GM12892 (cell line): ENCODE data around the gene OPCML.

Source experiments
- DNase-seq: peaks from one replicate; pipeline ENCODE4 v3.0.0; 2011; ENCODE audit not compliant: insufficient read length
- FAIRE-seq: peaks from 2 replicates; lab custom pipeline; 2011; peaks lifted over from hg19 to GRCh38; lab: Jason Lieb, UNC
- POLR2A ChIP-seq: IDR thresholded peaks from 2 replicates; pipeline ENCODE4 v1.6.1; 2011; ENCODE audit warnings: low read depth, low read length, control low read depth
- POLR2AphosphoS5 ChIP-seq: IDR thresholded peaks from 2 replicates; pipeline ENCODE4 v1.6.1; 2011; ENCODE audit warnings: low read depth, low read length, control low read depth
- TAF1 ChIP-seq: IDR thresholded peaks from 2 replicates; pipeline ENCODE4 v1.6.1; 2011; ENCODE audit warnings: low read depth, mild to moderate bottlenecking, control low read depth, low read length, borderline replicate concordance

OPCML gene

GRCh38 chr11:133258751-133259150, 273.6 kb downstream of the OPCML start:
- FAIRE-seq: no peak
- DNase-seq: no peak
- no peak for TF ChIP-seq POLR2AphosphoS5
- no peak for TF ChIP-seq POLR2A
- no peak for TF ChIP-seq TAF1

- DNase-seq (no peak), FAIRE-seq (no peak)
- TF ChIP-seq TAF1: no peak
- no peak for TF ChIP-seq POLR2AphosphoS5
- TF ChIP-seq POLR2A: no peak
These were observed 277.7 kb downstream of the OPCML start for GRCh38 chr11:133254601-133255000.

GRCh38 chr11:133253570-133253969, 278.7 kb downstream of the OPCML start:
- no peak for TF ChIP-seq POLR2A
- TF ChIP-seq TAF1: no peak
- TF ChIP-seq POLR2AphosphoS5: no peak
- FAIRE-seq (no peak), DNase-seq (no peak)

GRCh38 chr11:133251841-133252240, 280.5 kb downstream of the OPCML start:
- DNase-seq (no peak), FAIRE-seq (no peak)

GRCh38 chr11:133249530-133249929, 282.8 kb downstream of the OPCML start:
- TF ChIP-seq TAF1: no peak
- no peak for TF ChIP-seq POLR2AphosphoS5
- TF ChIP-seq POLR2A: no peak
- FAIRE-seq (no peak), DNase-seq (no peak)

More at GRCh38 chr11:133251841-133252240, 280.5 kb downstream of the OPCML start:
- TF ChIP-seq POLR2A (no peak), POLR2AphosphoS5 (no peak)

GRCh38 chr11:133249065-133249464, 283.2 kb downstream of the OPCML start:
- FAIRE-seq: no peak

GRCh38 chr11:133243832-133244231, 288.5 kb downstream of the OPCML start:
- DNase-seq (no peak), FAIRE-seq (no peak)
- TF ChIP-seq TAF1 (no peak), POLR2AphosphoS5 (no peak), POLR2A (no peak)

More at GRCh38 chr11:133249065-133249464, 283.2 kb downstream of the OPCML start:
- no peak for TF ChIP-seq POLR2A
- TF ChIP-seq POLR2AphosphoS5: no peak
- no peak for TF ChIP-seq TAF1
- DNase-seq: no peak

GRCh38 chr11:133240908-133241655, 291.2 kb downstream of the OPCML start:
- DNase-seq (no peak), FAIRE-seq (no peak)
- no peak for TF ChIP-seq POLR2AphosphoS5

- TF ChIP-seq POLR2AphosphoS5 (no peak), POLR2A (no peak), TAF1 (no peak)
- DNase-seq (no peak), FAIRE-seq (no peak)
These were observed 292.7 kb downstream of the OPCML start for GRCh38 chr11:133239575-133239974.

GRCh38 chr11:133238495-133238894, 293.8 kb downstream of the OPCML start:
- DNase-seq (no peak), FAIRE-seq (no peak)
- no peak for TF ChIP-seq TAF1
- no peak for TF ChIP-seq POLR2A
- no peak for TF ChIP-seq POLR2AphosphoS5

GRCh38 chr11:133238027-133238426, 294.3 kb downstream of the OPCML start:
- TF ChIP-seq POLR2AphosphoS5 (no peak), TAF1 (no peak), POLR2A (no peak)
- FAIRE-seq: no peak

GRCh38 chr11:133235381-133235780, 296.9 kb downstream of the OPCML start:
- no peak for FAIRE-seq
- DNase-seq: no peak
- no peak for TF ChIP-seq POLR2AphosphoS5
- no peak for TF ChIP-seq TAF1
- no peak for TF ChIP-seq POLR2A

More at GRCh38 chr11:133238027-133238426, 294.3 kb downstream of the OPCML start:
- no peak for DNase-seq
